Neuronal stem cell (in vitro differentiated cells): ENCODE data around the gene TLR7.

ENCODE experiments used
- DNase-seq: peaks from one replicate; pipeline ENCODE4 v3.0.0-alpha.2; 2013; ENCODE audit warnings: low spot score
- H2AFZ ChIP-seq: one replicate; pipeline ENCODE4 v1.6.1; 2013; ENCODE audit warnings: mild to moderate bottlenecking, low read length, inconsistent platforms
- H2AK5ac ChIP-seq: 2 replicates; pipeline ENCODE4 v1.6.1; 2013; ENCODE audit warnings: low read depth, mild to moderate bottlenecking, inconsistent platforms, low read length, moderate library complexity, mixed read lengths
- H2BK120ac ChIP-seq: 2 replicates; pipeline ENCODE4 v1.6.1; 2013; ENCODE audit warnings: low read depth, mild to moderate bottlenecking, inconsistent platforms, low read length, moderate library complexity, mixed read lengths
- H2BK12ac ChIP-seq: one replicate; pipeline ENCODE4 v1.6.1; 2013; ENCODE audit warnings: low read length, inconsistent platforms
- H2BK15ac ChIP-seq: 2 replicates; pipeline ENCODE4 v1.6.1; 2013; ENCODE audit warnings: mild to moderate bottlenecking, low read length, inconsistent platforms, mixed read lengths
- H2BK5ac ChIP-seq: one replicate; pipeline ENCODE4 v1.6.1; 2013; ENCODE audit warnings: inconsistent platforms, mild to moderate bottlenecking, low read length, moderate library complexity
- H3K14ac ChIP-seq: one replicate; pipeline ENCODE4 v1.6.1; 2013; ENCODE audit warnings: low read length, inconsistent platforms
- H3K18ac ChIP-seq: 2 replicates; pipeline ENCODE4 v1.6.1; 2013; ENCODE audit warnings: low read length, inconsistent platforms
- H3K23ac ChIP-seq: 2 replicates; pipeline ENCODE4 v1.6.1; 2013; ENCODE audit warnings: low read depth, mild to moderate bottlenecking, mixed read lengths, low read length, inconsistent platforms; ENCODE audit not compliant: poor library complexity
- H3K27ac ChIP-seq: replicated peaks from 3 replicates; pipeline ENCODE4 v1.5.1; 2013; ENCODE audit warnings: low read length, inconsistent platforms
- H3K27me3 ChIP-seq, 3 experiments: 2 replicates each; pipeline ENCODE4 v1.6.1; 2013; ENCODE audit warnings: low read length in 3 of 3, mild to moderate bottlenecking in 2 of 3, inconsistent platforms in 1 of 3, low read depth in 1 of 3, mixed read lengths in 1 of 3, moderate library complexity in 1 of 3; ENCODE audit not compliant: control insufficient read depth in 3 of 3, insufficient read depth in 3 of 3
- H3K36me3 ChIP-seq, 2 donors: replicated peaks in 1 of 2; 2 replicates each; pipeline ENCODE4 v1.6.1; 2013; ENCODE audit warnings: low read length in 2 of 2; ENCODE audit not compliant: control insufficient read depth in 2 of 2, insufficient read depth in 2 of 2
- H3K4ac ChIP-seq: 2 replicates; pipeline ENCODE4 v1.6.1; 2013; ENCODE audit warnings: inconsistent platforms, mild to moderate bottlenecking, low read length, moderate library complexity
- H3K4me1 ChIP-seq, 2 donors: 1 replicate in 1 of 2; 2 replicates in 1 of 2; pipeline ENCODE4 v1.6.1; 2013; ENCODE audit warnings: low read length in 2 of 2, low read depth in 1 of 2; ENCODE audit not compliant: control insufficient read depth in 2 of 2, insufficient read depth in 1 of 2
- H3K4me2 ChIP-seq: one replicate; pipeline ENCODE4 v1.6.1; 2013; ENCODE audit warnings: mild to moderate bottlenecking, low read length, inconsistent platforms; ENCODE audit not compliant: insufficient read depth, poor library complexity, severe bottlenecking
- H3K4me3 ChIP-seq, 2 donors: 2 replicates each; pipeline ENCODE4 v1.5.1; 2013; ENCODE audit warnings: low read length in 2 of 2, mild to moderate bottlenecking in 2 of 2, inconsistent platforms in 1 of 2, moderate library complexity in 1 of 2
- H3K79me1 ChIP-seq: one replicate; pipeline ENCODE4 v1.6.1; 2013; ENCODE audit warnings: low read depth, mild to moderate bottlenecking, inconsistent platforms, low read length, moderate library complexity
- H3K9ac ChIP-seq: one replicate; pipeline ENCODE4 v1.6.1; 2013; ENCODE audit warnings: mild to moderate bottlenecking, low read depth, low read length, inconsistent platforms; ENCODE audit not compliant: poor library complexity
- H3K9me3 ChIP-seq, 2 donors: replicated peaks in 1 of 2; 2 replicates each; pipeline versions ENCODE3 to v1.6.1; 2013; ENCODE audit warnings: low read length in 2 of 2, mild to moderate bottlenecking in 2 of 2, inconsistent platforms in 1 of 2, low read depth in 1 of 2, mixed read lengths in 1 of 2, moderate library complexity in 1 of 2; ENCODE audit not compliant: control insufficient read depth in 2 of 2, insufficient read depth in 1 of 2
- H4K8ac ChIP-seq: one replicate; pipeline ENCODE4 v1.6.1; 2013; ENCODE audit warnings: low read depth, mild to moderate bottlenecking, inconsistent platforms, low read length, moderate library complexity
- H4K91ac ChIP-seq: one replicate; pipeline ENCODE4 v1.6.1; 2013; ENCODE audit warnings: low read length, low read depth, mild to moderate bottlenecking, inconsistent platforms; ENCODE audit not compliant: poor library complexity
- WGBS, 2 donors: extraction: QIAGEN DNeasy Blood & Tissue Kit; methylation state at CpG; one replicate each; pipeline ENCODE4 v1.1.7; 2013; ENCODE audit warnings: missing lambda C conversion rate in 2 of 2, mixed read lengths in 1 of 2; ENCODE audit not compliant: insufficient read length in 2 of 2, insufficient replicate concordance in 1 of 2; ENCODE audit errors: extremely low coverage in 2 of 2; 5-methylcytosine and 5-hydroxymethylcytosine counted together

The TLR7 gene

GRCh38 chrX:12903646-12904045 is 36.8 kb downstream of the TLR7 start:
- H2BK15ac ChIP-seq: no peak overlapping the region
- no CpG with 5 or more reads among the region's 8 CpGs for WGBS, 2 donors

DNA sequence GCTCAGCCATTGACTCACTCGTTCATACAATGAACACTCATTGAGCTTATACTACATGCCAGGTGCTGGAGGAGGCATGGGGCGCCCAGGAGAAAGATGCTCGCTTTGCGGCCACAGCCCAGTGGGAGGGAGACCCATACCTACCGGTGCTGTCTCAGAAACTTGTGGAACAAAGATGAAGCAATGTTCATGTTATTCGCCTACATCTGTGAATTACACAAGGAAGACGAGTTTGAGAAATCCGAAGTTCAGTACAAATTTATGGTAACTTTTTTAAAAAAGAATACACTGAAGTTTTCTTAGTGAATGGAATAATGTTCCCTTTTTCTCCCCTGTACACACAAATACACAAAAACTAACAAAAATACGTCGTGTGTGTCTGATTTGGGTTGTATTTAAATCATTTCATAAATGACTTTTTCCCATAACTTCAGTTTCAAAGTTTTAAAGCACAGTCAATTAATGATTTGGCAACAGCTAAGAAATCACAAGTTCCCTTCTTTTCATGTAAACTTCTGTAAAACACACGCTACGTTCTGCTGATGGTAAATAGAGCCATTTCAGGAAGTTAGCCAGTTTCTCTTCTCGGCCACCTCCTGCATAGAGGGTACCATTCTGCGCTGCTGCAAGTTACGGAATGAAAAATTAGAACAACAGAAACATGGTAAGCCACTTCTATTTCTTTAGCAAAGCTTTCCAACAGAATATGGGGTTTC is 39.3 kb downstream of the TLR7 start, which contains the start of gene TLR8:
Gene TLR8, plus strand, starts transcription at position 575 of the 716 bp plus-strand sequence. Its CDS starts 87 bp downstream, at position 662.
- peaks cover 0 to 6% (median 0%) of the 10 kb centered on the region in 3 experiments for H3K27me3 ChIP-seq
- H4K91ac ChIP-seq: no peak within 1 kb of the TSS
- no peak within 1 kb of the TSS for H3K9ac ChIP-seq
- no peaks in the 10 kb centered on the region for H3K9me3 ChIP-seq
- no peak within 1 kb of the TSS for H3K4me2 ChIP-seq
- no peak within 1 kb of the TSS for H4K8ac ChIP-seq
- no peak within 1 kb of the TSS for H2BK12ac ChIP-seq
- no peak within 1 kb of the TSS for H2BK5ac ChIP-seq
- no peak for DNase-seq
- no peaks in the 10 kb centered on the region for H3K79me1 ChIP-seq
- no CpG with 5 or more reads among the region's 15 CpGs for WGBS, 2 donors
- H3K4me3 ChIP-seq: no peak within 1 kb of the TSS
- H3K4me1 ChIP-seq: no peaks in the 10 kb centered on the region
- H2AK5ac ChIP-seq: no peak within 1 kb of the TSS
- no peak within 1 kb of the TSS for H2BK120ac ChIP-seq
- H3K36me3 ChIP-seq: no peaks in the 10 kb centered on the region
- no peak within 1 kb of the TSS for H3K4ac ChIP-seq
- no peak within 1 kb of the TSS for H2BK15ac ChIP-seq
- H3K18ac ChIP-seq: no peak within 1 kb of the TSS
- H3K27ac ChIP-seq: no peak within 1 kb of the TSS
- H2AFZ ChIP-seq: no peak within 1 kb of the TSS
- H3K23ac ChIP-seq: no peak within 1 kb of the TSS
- no peak within 1 kb of the TSS for H3K14ac ChIP-seq

More at GRCh38 chrX:12903646-12904045, 36.8 kb downstream of the TLR7 start:
- Histone ChIP-seq H3K27ac (no peak overlapping the region), H2BK120ac (no peak overlapping the region), H3K9ac (no peak overlapping the region), H4K8ac (no peak overlapping the region), H3K27me3 (peaks cover 0 to 4% (median 0%) of the 10 kb centered on the region in 3 experiments), H3K18ac (no peak overlapping the region), H2BK5ac (no peak overlapping the region), H3K4ac (no peak overlapping the region), H4K91ac (no peak overlapping the region), H3K23ac (no peak overlapping the region), H3K9me3 (no peaks in the 10 kb centered on the region), H3K79me1 (no peaks in the 10 kb centered on the region), H3K4me2 (no peak overlapping the region), H2BK12ac (no peak overlapping the region), H2AK5ac (no peak overlapping the region), H3K36me3 (no peaks in the 10 kb centered on the region), H3K14ac (no peak overlapping the region), H3K4me1 (no peaks in the 10 kb centered on the region), H2AFZ (no peak overlapping the region), H3K4me3 (no peak overlapping the region)
- no peak for DNase-seq

- Histone ChIP-seq H3K18ac (no peak overlapping the region), H2BK5ac (no peak overlapping the region), H3K23ac (no peak overlapping the region), H3K14ac (no peak overlapping the region), H2AK5ac (no peak overlapping the region), H3K9ac (no peak overlapping the region), H3K79me1 (no peaks in the 10 kb centered on the region), H3K4me1 (no peaks in the 10 kb centered on the region), H2AFZ (no peak overlapping the region), H2BK15ac (no peak overlapping the region), H4K91ac (no peak overlapping the region), H4K8ac (no peak overlapping the region), H2BK12ac (no peak overlapping the region), H3K4ac (no peak overlapping the region), H3K4me3 (no peak overlapping the region), H3K9me3 (no peaks in the 10 kb centered on the region), H3K4me2 (no peak overlapping the region), H3K36me3 (no peaks in the 10 kb centered on the region), H3K27ac (no peak overlapping the region), H2BK120ac (no peak overlapping the region), H3K27me3 (peaks cover 0 to 6% (median 0%) of the 10 kb centered on the region in 3 experiments)
- no peak for DNase-seq
- no CpG with 5 or more reads among the region's 10 CpGs for WGBS, 2 donors
Observed at GRCh38 chrX:12910423-12911121, 43.7 kb downstream of the TLR7 start.

DNA sequence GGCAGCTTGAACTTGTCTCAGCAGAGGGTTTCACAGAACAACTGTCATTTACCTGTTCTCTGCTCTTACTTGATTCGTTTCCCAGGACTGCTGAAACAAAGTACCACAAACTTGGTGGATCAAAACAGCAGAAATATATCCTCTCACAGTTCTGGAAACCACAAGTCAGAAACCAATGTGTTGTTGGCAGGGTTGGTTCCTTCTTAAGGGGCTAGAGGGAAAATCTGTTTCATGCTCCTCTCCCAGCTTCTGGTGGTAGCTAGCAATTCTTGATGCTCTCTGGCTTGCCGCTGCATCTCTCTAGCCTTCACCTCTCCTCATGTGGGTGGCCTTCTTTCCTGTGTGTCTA is 44.2 kb downstream of the TLR7 start:
- Histone ChIP-seq H2AK5ac (no peak overlapping the region), H2BK15ac (no peak overlapping the region), H3K4ac (no peak overlapping the region), H3K27ac (no peak overlapping the region), H2AFZ (no peak overlapping the region), H3K79me1 (no peaks in the 10 kb centered on the region), H3K4me3 (no peak overlapping the region), H3K9me3 (no peaks in the 10 kb centered on the region), H3K9ac (no peak overlapping the region), H2BK120ac (no peak overlapping the region), H4K91ac (no peak overlapping the region), H3K27me3 (peaks cover 0 to 2% (median 0%) of the 10 kb centered on the region in 3 experiments), H4K8ac (no peak overlapping the region), H3K4me2 (no peak overlapping the region), H3K4me1 (no peaks in the 10 kb centered on the region), H2BK5ac (no peak overlapping the region), H3K18ac (no peak overlapping the region), H2BK12ac (no peak overlapping the region), H3K14ac (no peak overlapping the region), H3K36me3 (no peaks in the 10 kb centered on the region), H3K23ac (no peak overlapping the region)
- no peak for DNase-seq
- no CpG with 5 or more reads among the region's 2 CpGs for WGBS, 2 donors
